CD4-positive, alpha-beta T cell treated with Interleukin-6 for 4 hours (primary cell): ENCODE data around the gene ADAMTS14.

Source experiments
- DNase-seq: peaks from one replicate; pipeline ENCODE4 v3.0.0-alpha.2; 2020; ENCODE audit warnings: mixed read lengths

ADAMTS14 gene

GRCh38 chr10:70676511-70676910 lies 4.2 kb downstream of the ADAMTS14 start:
- DNase-seq, result no peak

DNA sequence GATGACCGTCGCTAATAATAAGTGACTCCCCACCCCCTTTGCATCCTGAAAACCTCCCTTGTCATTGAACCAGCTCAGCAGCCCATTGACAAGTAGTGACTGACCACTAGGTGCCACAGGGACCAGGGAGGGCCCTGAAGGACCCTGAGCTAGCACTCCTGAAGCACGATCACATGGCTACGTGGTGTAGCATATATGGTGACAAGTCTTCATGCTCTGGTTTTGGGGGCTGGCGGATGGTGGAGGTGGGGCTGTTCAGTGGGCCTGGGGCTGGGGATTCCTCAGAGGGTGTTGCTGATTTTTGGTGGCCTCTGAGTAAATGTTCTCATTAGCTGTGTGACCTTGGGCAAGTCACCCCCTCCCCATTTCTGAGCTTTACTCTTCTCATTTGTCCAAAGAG lies 4.7 kb downstream of the ADAMTS14 start:
- DNase-seq, result no peak

DNA sequence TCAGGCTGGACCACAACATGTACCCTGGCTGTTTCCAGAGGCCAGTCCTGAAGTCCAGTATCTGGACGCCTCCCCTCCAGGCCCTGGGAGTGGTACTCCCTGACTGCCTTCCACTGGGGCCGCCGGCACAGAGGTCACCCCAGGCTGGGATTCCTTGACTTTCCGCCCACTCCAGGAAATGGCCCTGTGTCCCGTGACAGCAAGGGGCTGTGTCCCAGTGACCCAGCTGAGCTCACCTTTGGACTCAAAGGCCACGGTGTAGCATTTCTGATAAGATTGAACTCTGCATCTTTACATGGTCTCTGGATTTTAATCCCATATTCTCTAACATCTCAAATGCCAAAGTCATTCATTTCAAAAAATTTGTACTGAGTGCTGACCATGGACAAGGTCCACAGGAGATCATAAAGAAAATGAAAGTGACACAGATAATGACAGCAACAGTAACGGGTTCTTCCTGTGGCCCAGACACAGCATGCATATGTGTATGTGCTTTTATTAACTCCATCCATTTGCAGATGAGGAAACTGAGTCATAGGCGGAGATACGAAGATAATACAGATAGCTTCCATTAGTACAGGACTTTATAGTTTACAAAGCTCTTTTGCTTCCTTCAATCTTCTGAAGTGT lies 5.4 kb downstream of the ADAMTS14 start:
- DNase-seq, result no peak

DNA sequence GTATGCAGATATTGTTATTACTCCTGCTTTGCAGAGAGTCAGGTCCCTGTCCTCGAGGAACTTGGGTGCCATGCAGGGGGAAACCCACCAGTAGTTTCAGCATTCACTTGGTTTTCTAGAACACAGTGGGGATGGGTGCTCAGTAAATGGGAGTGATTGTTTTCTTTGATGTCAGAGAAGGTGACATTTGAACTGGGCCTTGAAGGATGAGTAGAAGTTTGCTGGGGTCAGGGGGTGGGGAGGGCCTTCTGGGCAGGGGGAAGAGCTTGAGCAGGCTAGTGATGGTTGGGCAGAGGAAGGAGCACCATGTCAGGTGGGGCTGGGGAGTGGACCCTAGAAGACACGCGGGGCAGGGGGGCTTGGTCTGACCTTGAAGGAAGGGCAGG lies 5.9 kb downstream of the ADAMTS14 start:
- DNase-seq, result no peak

DNA sequence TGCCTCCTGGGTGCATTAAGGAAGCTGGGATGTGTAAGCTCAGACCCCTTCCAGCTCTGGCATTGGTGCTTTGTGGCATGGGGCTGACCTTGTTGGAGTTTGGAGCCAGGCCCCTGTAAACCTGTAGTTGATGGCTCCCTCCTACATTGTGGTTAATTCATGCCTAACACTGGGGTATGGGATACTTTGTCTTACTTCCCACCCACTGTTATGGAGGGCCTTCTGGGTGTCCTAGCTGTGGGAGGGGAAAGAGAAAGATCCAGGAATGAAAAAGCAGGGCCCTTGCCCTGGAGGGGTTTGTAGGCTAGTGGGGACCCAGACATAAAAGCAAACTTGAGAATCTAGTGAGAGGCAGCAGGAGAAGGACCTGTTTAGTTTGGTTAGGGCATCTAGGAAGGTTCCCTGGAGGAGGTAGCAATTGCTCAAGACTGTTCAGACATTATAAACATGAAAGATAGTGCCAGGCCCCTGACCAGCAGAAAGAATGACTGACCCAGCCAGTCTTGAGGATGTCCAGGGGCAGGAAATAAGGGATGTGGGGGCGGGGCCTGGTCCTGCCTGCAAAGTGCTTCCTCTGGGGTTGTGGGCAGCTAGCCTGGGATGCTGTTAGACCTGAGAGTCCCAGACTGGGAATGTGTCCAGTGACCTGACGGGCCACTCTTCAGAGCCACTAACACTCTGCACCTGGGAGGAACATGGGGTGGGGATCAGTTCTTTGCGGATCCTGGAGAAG lies 6.6 kb downstream of the ADAMTS14 start:
- no peak for DNase-seq

GRCh38 chr10:70679498-70679897 lies 7.2 kb downstream of the ADAMTS14 start:
- DNase-seq, result no peak

DNA sequence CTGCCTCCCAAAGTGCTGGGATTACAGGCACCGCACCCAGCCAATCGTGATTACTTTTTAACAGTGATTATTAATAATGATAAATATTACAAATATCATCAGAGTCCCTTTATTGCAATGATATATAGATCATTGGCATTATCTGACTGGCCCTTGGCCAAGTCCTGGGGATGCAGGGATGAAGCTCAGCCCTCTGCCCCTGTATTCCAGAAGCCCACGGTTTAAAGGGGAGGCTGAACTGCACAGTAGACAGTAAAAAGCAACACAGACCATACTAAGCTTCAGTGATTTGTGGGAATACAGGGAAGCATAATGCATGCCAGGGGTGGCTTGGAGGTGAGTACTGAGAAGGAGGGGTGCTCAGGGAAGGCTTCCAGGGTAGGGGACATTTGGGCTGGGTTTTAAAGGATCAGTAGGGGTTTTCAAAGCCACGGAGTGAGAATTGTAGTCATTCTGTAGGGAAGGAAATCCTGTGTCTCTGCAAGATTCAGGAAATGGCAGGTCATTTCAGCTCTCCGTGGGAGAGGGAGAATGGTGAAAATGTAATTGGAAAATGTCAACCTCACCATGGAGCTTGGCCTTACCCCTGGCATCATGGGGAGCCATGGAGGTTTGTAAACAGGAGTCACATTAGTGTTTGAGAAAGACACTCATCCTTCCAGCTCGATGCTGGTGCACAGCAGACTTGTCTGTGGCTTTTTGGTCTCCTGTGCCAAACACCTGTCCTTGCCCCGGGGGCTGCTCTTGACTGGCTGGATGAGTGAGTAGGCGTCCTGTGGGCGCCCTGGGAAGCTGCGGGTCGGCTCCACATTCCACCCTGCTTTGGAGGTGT lies 8.8 kb downstream of the ADAMTS14 start:
- DNase-seq, result no peak

DNA sequence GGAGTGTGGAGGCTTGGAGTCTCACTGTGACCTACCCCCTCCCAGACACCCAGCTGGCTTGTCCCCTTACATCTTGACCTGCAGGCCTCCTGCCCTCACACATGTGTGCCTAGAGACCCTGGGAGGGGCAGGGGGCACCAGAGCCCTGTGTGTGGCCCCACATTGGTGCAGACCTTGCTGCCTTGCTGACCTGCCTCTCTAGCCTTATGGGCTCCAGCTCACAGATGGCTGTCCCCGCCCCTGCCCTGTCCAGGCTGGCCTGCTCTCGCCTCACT lies 9.4 kb downstream of the ADAMTS14 start:
- DNase-seq, result no peak

- no peak for DNase-seq
Measured at GRCh38 chr10:70682920-70683600, 10.8 kb downstream of the ADAMTS14 start.

DNA sequence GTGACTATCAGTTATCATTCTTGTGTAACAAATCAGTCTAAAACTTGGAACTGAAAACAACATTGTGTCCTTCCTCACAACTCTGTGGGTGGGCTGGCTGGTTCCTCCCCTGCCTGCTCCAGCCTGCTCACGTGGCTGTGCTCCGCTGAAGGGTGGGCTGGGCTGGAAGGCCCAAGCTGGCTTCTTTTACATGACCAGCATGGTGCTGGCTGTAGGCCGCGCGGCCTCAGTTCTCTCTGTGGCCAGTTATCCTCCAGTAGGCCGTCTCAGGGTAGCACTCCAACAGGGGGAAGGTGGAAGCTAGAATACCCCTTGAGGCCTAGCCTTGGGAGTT lies 11.3 kb downstream of the ADAMTS14 start:
- DNase-seq, result no peak

GRCh38 chr10:70683940-70684339 lies 11.6 kb downstream of the ADAMTS14 start:
- no peak for DNase-seq

DNA sequence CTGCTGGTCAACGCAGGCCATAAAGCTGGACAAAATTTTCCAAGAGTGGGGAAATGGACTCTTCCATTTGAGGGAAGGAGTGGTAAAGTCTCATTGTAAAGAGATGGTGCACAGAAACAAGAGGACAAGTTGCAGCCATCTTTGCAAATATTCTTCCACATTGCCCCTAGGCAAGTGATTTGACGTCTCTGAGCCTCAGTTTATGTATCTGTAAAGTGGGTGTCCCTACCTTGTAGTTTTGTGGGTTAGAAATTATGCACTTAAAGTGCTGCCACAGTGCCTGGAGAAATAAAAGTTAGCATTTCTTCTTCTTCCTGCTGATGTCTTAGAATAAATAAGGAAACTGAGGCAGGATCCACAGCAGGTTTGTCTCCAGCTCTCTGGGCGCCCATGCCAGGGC lies 12.1 kb downstream of the ADAMTS14 start:
- no peak for DNase-seq

DNA sequence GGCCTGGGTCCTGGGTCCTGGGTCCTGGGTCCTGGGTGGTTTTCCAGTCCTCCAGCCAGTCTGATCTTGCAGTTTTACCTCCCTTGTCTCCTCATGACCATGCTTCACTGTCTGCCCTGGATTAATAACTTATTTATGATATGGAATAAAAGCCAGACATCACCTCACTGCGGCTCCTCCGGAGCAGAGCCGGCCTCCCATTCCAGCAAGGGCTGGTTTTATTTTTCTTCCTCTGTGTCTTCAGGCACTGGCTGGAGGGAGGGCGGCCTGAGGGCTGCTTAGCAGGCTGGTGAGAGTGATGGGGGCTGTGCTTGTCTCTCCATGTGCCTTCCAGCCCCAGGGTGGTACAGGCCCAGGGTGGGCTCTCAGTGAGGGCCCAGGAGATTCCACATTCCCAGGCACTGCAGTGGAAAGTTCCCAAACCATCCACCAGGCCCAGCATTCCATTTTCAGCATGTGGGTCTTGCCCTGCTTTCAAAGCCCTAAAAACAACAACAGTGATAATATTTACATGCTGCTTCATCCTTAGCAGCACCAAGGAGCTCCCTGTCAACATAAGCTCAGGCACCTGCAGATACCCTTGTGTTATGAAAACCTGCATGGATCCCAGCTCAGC lies 12.6 kb downstream of the ADAMTS14 start:
- DNase-seq, result no peak

DNA sequence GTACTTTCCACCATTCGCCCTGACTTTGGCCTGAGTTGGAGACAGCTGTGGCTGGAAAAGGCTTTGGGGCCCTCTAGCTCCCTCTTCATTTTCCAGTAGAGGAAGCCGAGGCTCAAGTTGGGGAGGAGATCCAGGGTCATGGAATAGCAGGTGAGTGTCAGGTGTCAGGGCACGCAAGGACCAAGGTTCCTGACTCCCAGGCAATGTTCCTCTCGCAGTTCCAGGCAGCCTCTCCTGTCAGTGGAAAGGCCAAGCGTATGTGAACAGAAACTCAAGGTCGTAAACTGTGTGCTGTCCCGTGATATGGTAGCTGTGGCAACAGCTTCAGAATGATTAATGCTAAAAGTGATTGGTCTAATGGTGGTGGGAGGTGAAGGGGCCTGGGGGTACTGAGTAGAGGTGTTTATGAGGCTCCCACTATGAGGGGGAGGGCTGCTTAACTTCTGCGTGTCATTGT lies 13.2 kb downstream of the ADAMTS14 start:
- DNase-seq, result no peak

- no peak for DNase-seq
Measured at GRCh38 chr10:70688828-70689227, 16.5 kb downstream of the ADAMTS14 start.

- DNase-seq, result no peak
Measured at GRCh38 chr10:70689661-70690060, 17.4 kb downstream of the ADAMTS14 start.

GRCh38 chr10:70690589-70690988 lies 18.3 kb downstream of the ADAMTS14 start:
- no peak for DNase-seq

- no peak for DNase-seq
Measured at GRCh38 chr10:70691611-70692010, 19.3 kb downstream of the ADAMTS14 start.

- DNase-seq, result no peak
Measured at GRCh38 chr10:70692043-70692603, 19.8 kb downstream of the ADAMTS14 start.

DNA sequence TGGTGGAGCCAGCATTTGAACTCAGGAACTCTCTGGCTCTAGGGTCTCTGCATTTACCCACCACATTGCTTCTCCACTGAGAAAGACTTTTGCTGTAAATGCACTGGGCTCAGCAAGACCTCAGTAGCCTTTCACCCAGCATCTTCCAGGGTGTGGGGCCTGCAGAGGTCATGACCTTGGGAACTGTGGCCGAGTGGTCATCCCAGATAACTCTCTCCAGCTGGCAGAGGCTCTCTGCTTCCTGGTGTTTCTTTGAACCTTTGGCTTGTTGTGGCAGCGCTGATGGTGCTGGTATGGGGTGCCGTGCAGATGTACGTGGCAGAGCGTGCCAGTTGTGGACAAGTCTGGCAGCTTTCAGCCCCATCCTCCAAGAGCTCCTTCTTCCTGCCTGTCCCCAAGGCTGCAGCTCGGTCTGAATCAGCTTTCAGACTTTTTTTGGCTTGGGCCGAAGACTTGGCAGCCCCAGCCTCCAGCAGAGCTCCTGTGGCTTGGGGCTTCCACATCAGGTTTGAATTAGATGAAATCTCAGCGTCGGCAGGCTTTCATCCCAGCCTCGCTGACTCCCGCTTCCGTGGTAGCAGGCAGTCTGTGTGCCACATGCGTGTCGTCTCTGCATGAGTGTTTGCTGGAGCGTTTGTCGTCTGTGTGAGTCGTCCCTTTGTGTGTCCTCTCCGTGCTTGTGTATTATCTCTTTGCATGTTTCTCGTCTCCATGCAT lies 21.5 kb downstream of the ADAMTS14 start:
- DNase-seq, result no peak

DNA sequence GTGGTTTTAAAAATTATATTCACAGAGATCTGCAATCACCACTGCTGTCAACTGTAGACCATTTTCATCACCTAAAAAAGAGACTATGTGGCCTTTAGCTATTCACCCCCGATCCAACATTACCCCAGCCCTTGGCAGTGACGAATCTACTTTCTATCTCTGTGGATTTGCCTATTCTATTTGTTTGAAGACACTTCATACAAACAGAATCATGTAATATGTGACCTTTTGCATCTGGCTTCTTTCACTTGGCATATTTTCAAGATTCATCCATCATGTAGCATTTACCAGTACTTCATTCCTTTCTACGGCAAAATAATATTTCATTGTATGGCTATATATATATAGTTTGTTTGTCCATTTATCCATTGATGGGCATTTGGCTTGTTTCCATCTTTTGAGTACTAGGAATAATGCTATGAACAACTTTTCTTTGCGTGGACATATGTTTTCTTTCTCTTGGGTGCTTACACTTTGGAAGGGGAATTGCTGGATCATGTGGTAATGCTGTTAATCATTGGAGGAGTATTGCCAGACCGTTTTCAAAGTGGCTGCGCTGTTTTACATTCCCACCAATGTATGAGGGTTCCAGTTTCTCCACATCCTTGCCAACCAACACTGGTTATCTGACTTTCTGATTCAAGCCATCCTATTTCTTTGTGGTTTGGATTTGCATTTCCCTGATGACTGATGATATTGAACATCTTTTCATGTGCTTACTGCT lies 22.3 kb downstream of the ADAMTS14 start:
- DNase-seq, result no peak
